SHP77 treated with DMSO at 0.1 percent for 48 hours (cell line): ENCODE data around the gene IFRD2.
"Not testable (repeated sequence)": the region's sequence is repeated elsewhere in the genome, so short reads cannot be mapped to it uniquely, and the experiment has no call there.

Source experiments
- DNase-seq: peaks from one replicate; lab custom pipeline; 2025; lab: John Stamatoyannopoulos, UW

IFRD2 gene

DNA sequence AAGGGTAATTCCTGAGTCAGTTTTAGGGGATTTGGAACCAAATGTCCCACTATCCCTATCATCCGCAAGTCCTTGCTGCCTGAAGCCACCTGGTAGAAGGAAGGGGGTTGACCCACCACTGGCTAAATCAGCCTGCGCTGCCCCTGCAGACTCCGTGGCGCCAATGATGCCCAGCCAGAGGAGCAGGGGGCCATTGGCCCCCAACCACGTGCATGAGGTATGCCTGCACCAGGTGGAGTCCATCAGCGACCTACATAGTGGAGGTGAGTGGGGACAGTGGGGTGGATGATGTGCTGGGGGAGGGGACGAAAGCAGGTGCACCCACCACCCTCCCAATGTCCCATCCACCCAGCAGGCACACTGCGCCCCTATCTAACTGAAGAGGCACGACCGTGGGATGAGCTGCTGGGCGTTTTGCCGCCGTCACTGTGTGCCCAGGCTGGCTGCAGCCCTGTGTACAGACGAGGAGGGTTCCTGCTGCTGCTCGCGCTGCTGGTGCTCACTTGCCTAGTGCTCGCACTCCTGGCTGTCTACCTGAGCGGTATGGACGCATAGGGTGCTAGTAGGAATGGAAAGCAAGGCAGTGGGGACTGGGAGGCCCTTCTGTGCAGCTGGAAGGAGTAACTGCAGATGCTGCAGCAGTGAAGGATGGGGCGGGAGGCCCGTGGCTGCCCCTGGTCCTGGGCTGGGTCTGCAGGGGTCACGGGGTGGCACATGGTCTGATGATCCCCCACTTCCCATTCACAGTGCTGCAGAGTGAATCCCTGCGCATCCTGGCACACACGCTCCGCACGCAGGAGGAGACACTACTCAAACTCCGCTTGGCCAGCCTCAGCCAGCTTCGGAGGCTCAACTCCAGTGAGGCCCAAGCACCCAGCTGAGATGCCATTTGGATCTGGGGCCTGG lies 5.7 kb downstream of the IFRD2 start:
- DNase-seq: no peak

DNA sequence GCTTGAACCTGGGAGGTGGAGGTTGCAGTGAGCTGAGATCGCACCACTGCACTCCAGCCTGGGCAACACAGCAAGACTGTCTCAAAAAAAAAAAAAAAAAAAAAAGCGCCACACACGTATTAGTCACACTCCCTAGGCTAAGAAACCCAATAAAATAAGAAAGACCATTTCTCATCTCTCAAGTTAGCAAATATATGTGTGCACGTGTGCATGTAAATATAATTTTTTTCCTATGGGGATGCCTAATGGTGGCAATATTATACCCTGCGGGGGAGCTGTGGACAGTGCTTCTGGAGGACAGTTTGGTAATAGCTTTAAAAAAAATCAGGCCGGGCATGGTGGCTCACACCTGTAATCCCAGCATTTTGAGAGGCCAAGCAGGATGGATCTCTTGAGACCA lies 8.1 kb downstream of the IFRD2 start:
- DNase-seq: not testable (repeated sequence)

DNA sequence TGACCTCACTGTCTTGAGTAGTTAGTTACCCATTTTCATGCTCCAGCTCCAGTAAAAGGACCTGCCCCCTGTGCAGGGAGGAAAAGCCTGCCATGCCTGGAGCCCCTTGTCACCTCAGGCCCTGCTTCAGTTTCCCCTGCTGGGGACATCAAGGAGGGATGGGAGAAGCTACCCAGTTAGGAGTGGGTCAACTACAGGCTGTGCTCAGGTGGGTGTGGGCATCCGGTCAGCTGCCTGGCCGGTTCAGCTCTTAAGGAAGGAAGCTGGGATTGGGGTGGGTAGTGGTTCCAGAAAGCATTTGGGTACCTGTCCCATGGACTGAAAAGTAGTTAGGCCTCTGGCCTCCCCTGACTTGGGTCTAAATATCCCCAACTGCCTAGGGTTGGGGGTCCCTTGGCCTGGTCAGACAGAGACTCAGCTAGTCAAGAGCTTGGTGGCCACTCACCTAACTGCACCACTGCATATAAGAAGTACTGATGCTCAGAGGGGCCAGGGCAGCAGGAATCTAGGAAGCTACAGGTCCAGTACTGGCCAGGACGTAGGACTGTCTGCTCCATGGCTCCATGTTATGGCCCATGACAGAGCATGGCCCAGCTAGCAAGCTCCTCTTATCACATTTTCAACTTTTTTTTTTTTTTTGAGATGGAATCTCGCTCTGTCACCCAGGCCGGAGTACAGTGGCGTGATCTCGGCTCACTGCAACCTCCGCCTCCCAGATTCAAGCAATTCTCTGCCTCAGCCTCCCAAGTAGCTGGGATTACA lies 12.8 kb downstream of the IFRD2 start:
- no peak for DNase-seq

DNA sequence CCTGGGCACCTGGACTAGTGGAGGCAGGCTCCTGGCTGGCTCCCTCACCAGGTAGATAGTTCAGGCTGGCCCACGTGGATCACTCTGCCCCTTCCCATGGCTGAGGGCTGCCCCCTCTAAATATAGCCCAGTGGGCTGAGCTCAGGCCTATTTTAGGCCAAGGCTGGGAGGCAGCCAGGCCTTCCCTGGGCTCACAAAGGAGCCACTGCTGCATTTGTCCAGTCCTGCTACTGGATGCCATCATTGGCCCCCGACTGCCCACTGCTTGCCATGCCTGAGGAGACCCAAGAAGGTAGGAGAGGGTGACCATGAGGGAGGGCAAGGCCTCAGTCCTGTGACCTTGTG lies 13.4 kb downstream of the IFRD2 start, which contains the start of gene LSMEM2:
LSMEM2 (plus strand) TSS at position 208 of the 345 bp plus-strand sequence; CDS start at position 235, 27 bp downstream.
- no peak for DNase-seq

DNA sequence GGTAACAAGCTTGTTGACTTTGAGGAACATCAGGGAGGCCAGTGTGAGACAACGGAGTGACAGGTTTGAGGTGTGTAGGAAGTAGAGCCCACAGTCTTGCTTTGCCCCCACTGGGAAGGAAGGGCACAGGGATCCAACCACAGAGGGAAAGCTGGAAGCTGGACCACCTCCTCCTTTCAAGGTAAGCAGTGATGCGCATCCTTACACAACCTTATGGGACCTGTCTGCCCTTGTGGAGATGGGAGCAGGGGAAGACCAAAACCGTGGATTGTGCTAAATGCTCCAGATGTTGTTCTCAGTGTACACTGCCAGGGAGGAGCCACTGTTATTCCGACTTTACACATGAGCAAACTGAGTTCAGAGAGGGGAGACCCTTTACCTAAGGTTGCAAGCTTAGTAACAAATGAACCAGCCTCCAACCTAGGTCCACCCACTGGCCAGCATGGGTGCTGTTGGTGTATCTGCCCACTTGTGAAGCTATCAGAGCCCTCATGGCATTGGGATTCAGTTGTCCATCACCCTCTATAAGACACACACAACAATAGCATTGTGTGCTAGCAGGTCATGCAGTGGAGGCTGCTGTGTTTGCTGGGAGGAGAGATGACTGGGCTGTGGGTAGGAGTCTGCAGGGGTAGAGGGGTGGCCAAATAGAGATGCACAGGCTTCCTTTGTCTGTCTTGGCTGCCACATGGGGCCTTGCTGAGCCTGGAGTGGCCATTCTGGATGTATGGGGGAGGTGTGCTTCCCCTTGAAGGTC lies 13.9 kb downstream of the IFRD2 start:
- no peak for DNase-seq

DNA sequence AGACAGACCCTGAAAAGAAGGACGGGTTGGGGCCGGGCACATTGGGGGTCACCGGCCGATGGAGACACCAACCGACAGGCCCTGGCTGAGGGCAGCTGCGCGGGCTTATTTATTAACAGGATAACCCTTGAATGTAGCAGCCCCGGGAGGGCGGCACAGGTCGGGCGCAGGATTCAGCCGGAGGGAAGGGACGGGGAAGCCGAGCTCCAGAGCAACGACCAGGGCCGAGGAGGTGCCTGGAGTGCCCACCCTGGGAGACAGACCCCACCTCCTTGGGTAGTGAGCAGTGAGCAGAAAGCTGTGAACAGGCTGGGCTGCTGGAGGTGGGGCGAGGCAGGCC lies 15.5 kb downstream of the IFRD2 start:
- no peak for DNase-seq

- no peak for DNase-seq
These were observed 16.1 kb downstream of the IFRD2 start for GRCh38 chr3:50275996-50276761.

GRCh38 chr3:50275141-50275995 lies 16.9 kb downstream of the IFRD2 start:
- DNase-seq: no peak

- peak; percentile 31 for DNase-seq
These were observed 17.7 kb downstream of the IFRD2 start for GRCh38 chr3:50274371-50275104.

GRCh38 chr3:50273689-50274065 lies 18.6 kb downstream of the IFRD2 start:
- DNase-seq: no peak

DNA sequence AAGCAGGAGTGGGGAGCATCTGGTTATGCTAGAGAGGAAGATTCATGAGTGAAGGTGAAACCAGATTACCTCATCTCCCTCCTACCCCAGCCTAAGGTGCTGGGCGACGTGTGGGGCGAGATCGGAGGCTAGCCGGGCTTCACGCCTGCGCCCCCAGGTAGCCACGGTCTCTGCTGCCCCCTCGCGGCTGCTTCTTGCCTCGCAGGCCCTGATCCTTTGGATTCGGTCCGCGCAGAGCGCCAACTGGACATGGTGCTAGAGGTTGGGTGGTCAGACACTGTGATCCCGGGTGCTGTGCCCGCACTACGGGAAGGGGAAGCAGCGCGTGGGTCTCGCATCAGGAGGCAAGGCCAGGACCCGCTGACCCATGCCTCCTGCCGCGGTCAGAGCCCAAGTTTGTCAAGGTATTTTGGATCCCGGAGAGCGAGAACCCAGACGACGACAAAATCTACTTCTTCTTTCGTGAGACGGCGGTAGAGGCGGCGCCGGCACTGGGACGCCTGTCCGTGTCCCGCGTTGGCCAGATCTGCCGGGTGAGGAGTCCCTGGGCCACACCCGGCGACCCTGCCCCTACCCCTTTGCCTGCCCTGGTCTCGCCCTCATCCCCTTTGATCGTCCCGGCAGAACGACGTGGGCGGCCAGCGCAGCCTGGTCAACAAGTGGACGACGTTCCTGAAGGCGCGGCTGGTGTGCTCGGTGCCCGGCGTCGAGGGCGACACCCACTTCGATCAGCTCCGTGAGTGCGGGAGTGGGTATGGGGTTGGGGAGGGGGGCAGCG lies 19.1 kb downstream of the IFRD2 start:
- peak; percentile 39 for DNase-seq

DNA sequence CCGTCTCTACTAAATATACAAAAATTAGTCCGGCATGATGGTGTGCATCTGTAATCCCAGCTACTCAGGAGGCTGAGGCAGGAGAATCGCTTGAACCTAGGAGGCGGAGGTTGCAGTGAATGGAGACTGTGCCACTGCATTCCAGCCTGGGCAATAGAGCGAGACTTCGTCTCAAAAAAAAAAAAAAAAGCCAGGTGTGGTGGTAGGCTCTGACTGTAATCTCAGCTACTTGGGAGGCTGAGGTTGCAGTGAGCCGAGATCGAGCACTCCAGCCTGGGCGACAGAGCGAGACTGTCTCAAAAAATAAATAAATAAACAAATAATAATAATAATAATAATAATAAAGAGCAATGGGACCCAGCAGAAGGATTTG lies 19.7 kb downstream of the IFRD2 start:
- not testable (repeated sequence) for DNase-seq

DNA sequence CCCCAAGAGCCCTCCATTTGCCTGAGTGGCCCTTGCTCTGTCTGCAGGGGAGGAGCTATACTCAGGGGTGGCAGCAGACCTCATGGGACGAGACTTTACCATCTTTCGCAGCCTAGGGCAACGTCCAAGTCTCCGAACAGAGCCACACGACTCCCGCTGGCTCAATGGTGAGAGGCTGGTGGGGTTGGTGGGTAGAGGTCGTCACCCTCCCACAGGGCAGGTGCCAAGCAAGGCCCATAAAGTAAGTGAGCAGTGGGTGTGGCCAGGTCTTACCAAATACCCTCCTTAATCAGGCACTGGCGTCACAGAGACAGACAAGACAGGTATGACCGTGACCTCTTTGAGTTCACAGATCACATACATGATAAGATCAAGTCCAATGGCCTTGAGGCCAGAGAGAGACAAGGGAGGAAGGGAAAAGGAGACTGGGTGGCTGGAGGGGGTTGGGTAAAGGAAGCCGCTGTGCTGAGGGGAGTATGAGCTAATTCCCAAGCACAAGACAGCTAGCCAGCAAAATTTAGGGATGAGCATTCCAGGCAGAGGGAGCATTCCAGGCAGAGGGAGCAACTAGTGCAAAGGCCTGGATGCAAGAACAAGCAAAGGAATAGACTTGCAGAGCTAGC lies 20.8 kb downstream of the IFRD2 start:
- no peak for DNase-seq

DNA sequence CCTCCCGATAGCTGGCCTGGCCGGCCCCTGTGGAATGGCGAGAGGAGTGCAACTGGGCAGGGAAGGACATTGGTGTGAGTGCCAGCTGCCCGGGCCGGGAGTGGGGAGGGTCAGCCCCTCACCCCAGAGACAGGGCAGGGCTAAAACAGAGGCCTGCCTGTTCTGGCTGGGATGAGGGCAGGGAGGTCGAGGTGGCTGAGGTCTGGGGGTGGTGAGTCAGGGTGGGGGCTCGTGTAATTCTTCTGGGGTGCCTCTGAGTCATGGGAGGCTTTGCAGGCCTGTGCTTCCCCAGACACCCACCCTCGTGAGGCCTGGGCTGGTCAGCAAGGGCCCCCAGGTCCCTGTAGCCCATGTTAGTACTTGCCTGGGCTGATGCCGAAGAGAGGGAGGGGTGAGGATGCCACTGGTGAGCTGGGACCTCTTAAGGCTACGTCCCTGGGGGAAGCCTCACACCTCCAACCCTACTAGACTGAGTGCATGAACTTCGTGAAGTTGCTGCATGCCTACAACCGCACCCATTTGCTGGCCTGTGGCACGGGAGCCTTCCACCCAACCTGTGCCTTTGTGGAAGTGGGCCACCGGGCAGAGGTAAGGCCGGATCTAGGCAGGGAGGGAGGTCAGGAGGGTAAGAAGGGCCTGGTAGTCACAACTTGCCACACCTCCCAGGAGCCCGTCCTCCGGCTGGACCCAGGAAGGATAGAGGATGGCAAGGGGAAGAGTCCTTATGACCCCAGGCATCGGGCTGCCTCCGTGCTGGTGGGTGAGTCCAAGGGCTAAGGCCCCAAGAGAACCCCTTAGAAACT lies 21.6 kb downstream of the IFRD2 start:
- DNase-seq: no peak

- DNase-seq: no peak
These were observed 22.2 kb downstream of the IFRD2 start for GRCh38 chr3:50269977-50270413.

GRCh38 chr3:50269460-50269859 lies 22.8 kb downstream of the IFRD2 start:
- no peak for DNase-seq

GRCh38 chr3:50268703-50269451 lies 23.4 kb downstream of the IFRD2 start, which contains the start of gene SEMA3B:
Gene SEMA3B, plus strand, starts transcription at chr3:50269147. Its CDS starts 94 bp downstream, at chr3:50269241.
- DNase-seq: no peak
